ENCODE results near the gene BANF1.

BANF1 gene

DNA sequence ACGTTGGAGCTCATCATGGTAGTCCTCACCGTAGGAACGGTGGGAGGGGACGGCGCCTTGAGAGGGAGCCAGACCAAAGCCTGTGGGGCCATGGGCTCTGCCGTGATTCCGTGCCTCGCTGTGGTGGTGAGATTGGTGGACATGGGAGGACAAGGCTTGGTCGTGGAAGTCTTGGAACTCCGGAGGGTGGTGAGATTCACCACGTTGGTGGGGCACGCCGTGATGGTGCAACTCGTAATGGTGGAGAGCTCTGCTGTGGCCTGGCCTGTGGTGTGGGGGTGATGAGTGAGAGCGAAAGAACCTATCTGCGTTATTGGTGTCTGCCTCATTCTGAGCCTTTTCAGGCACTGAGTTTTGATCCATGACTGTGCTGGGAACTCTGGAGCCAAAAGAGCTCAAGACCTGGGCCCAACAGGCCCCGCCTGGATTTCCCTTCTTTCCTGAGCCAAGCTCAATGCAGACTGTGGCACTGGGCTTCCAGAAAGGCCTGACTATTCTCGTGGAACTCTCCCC, 23.8 kb downstream of the BANF1 start, which contains the start of gene CATSPER1:
TSS of gene CATSPER1 (minus strand) at position 463 of the 513 bp plus-strand sequence. CDS start at position 363, 100 bp downstream.
- TF ChIP-seq, protein P1, sequence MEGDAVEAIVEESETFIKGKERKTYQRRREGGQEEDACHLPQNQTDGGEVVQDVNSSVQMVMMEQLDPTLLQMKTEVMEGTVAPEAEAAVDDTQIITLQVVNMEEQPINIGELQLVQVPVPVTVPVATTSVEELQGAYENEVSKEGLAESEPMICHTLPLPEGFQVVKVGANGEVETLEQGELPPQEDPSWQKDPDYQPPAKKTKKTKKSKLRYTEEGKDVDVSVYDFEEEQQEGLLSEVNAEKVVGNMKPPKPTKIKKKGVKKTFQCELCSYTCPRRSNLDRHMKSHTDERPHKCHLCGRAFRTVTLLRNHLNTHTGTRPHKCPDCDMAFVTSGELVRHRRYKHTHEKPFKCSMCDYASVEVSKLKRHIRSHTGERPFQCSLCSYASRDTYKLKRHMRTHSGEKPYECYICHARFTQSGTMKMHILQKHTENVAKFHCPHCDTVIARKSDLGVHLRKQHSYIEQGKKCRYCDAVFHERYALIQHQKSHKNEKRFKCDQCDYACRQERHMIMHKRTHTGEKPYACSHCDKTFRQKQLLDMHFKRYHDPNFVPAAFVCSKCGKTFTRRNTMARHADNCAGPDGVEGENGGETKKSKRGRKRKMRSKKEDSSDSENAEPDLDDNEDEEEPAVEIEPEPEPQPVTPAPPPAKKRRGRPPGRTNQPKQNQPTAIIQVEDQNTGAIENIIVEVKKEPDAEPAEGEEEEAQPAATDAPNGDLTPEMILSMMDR (IDR thresholded peaks at IDR 0.05; ENCODE audit: low read depth, low read length) = no peak
- DNase-seq (ENCODE audit: low read depth in 2 of 2) = no peak

DNA sequence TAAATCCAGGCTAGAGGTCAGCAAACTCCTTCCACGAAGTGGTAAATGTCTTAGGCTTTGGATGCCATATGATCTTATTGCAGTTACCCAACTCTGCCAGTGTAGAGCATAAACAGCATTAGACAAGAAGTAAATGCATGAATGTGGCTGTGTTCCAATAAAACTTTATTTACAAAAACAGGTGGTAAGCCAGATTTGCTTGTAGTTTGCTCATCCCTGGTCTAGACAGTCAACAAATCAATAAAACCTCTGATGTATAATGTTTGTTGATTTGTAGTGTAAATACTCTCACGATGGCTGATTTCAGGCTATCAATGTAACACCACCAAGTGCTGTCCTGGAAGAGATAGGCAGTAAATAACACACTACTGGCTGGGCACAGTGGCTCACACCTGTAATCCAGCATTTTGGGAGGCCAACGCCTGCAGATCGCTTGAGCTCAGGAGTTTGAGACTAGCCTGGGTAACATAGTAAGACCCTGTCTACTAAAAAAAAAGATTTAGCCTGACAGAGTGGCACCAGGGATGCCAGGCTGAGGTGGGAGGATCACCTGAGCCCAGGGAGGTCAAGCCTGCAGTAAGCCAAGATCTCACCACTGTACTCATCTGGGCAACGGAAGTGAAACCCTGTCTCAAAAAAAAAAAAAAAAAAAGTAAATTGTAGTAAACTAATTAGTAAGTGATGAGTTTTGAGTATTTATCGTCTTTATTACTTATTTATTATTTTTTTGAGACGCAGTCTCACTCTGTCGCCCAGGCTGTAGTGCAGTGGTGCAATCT, 30.8 kb downstream of the BANF1 start:
- H3K4me3 ChIP-seq (replicated peaks in 1 of 2; ENCODE audit: low read depth in 2 of 2, low read length in 2 of 2) = no peak overlapping the region
- TF ChIP-seq, protein P1 (IDR thresholded peaks at IDR 0.05; ENCODE audit: low read depth, low read length) = no peak
- DNase-seq (ENCODE audit: low read depth in 2 of 2) = no peak

More for the DNA sequence above, 23.8 kb downstream of the BANF1 start, which contains the start of gene CATSPER1:
- H3K4me3 ChIP-seq (replicated peaks in 1 of 2; ENCODE audit: low read depth in 2 of 2, low read length in 2 of 2) = no peak within 1 kb of the TSS

DNA sequence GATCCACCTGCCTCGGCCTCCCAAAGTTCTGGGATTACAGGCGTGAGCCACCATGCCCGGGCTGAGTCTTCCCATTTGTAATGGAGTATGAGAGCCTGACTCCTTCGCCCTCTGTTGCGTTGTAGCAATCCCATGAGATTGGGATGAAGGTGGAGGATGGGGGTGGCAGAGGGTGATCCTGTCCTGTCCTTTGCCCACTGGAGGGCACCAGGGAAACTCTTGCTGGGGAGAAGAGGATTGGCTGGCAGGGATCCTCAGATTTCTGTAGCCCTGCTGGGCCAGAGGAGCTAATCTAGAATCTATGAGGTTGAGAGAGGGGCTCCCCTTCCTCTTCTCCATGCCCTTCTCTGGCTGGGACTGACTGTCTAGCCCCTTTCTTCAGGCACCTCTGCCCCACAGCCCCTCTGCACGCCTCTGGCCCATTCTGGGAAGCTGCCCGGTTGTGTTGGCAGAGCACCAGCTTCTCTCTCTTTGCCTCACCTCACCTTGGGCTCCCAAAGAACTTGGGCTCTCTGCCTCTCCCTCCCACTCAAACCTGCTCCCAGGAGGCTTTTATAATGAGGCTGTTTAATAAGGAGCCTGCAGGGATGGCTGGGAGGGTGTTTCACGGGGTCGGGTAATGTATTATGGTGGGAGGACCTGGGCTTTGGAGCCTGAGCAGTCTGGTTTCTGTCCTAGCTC, 33.5 kb downstream of the BANF1 start:
- TF ChIP-seq, protein P1 (IDR thresholded peaks at IDR 0.05; ENCODE audit: low read depth, low read length) = no peak
- DNase-seq (ENCODE audit: low read depth in 2 of 2) = no peak
- no peak overlapping the region for H3K4me3 ChIP-seq (replicated peaks in 1 of 2; ENCODE audit: low read depth in 2 of 2, low read length in 2 of 2)

DNA sequence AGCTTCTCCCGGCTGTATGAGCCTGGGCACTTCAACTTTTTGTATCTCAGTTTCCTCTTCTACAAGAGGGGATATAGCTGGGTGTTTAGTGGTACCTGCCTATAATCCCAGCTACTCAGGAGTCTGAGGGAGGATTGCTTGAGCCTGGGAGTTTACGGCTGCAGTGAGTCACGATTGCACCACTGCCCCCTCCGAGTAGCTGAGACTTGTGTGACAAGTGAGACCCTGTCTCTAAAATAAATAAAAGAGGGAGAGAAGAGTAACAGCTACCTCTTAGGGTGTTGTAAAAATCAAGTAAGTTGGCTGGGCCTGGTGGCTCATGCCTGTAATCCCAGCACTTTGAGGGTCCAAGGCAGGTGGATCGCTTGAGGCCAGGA, 34.0 kb downstream of the BANF1 start:
- TF ChIP-seq, protein P1 (IDR thresholded peaks at IDR 0.05; ENCODE audit: low read depth, low read length) = no peak
- no peak for DNase-seq (ENCODE audit: low read depth in 2 of 2)

DNA sequence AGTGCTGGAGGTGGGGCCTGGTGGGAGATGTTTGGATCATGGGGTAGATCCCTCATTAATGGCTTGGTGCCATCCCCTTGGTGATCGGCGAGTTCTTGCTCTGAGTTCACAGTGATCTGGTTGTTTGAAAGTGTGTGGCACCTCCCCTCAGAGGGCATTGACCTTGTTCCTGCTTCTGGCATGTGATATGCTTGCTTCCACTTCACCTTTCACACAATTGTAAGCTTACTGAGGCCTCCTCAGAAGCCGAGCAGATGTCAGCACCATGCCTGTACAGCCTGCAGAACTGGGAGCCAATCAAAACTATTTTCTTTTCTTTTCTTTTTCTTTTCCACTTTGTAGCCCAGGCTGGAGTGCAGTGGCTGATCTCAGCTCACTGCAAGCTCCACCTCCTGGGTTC, 35.0 kb downstream of the BANF1 start:
- DNase-seq (ENCODE audit: low read depth in 2 of 2) = no peak
- TF ChIP-seq, protein P1 (IDR thresholded peaks at IDR 0.05; ENCODE audit: low read depth, low read length) = no peak
- H3K4me3 ChIP-seq (replicated peaks in 1 of 2; ENCODE audit: low read depth in 2 of 2, low read length in 2 of 2) = no peak overlapping the region

More for the DNA sequence above, 34.0 kb downstream of the BANF1 start:
- no peak overlapping the region for H3K4me3 ChIP-seq (replicated peaks in 1 of 2; ENCODE audit: low read depth in 2 of 2, low read length in 2 of 2)

DNA sequence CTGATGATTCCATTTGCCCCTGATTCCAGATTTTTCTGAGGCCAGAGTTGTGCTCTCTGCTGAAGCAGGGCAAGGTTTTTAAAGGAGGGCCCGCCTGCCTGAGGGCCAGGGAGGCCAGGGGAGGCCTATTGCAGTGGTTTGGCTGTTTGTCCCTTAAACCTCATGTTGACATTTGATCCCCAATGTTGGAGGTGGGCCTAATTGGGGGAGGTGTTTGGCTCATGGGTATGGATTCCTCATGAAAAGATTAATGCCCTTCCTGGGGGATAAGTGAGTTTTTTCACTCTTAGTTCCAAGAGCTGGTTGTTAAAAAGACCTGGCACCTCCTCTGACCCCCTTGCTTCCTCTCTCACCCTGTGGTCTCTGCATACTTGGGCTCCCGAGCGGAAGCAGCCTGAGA, 37.5 kb downstream of the BANF1 start:
- TF ChIP-seq, protein P1 (IDR thresholded peaks at IDR 0.05; ENCODE audit: low read depth, low read length) = no peak
- no peak overlapping the region for H3K4me3 ChIP-seq (replicated peaks in 1 of 2; ENCODE audit: low read depth in 2 of 2, low read length in 2 of 2)
- DNase-seq (ENCODE audit: low read depth in 2 of 2) = peak in 1 of 2 donors; percentile 20

All from cardiac fibroblast (primary cell).